Liver (tissue), 3 donors: ENCODE measurements around the gene FOXN3.

ENCODE experiments used
- ATF3 ChIP-seq: IDR thresholded peaks from 2 replicates; pipeline ENCODE4 v1.6.1; 2016; ENCODE audit warnings: antibody characterized with exemption
- CTCF ChIP-seq: fragments of 150-350 bp; IDR thresholded peaks from 2 replicates; pipeline ENCODE4 v1.5.1; 2017; ENCODE audit warnings: improper control_type of control experiment, low read depth, low read length; ENCODE audit not compliant: missing input control
- EGR1 ChIP-seq, 2 donors: IDR thresholded peaks; 2 replicates each; pipeline ENCODE4 v1.6.1; 2016 to 2018; ENCODE audit warnings: antibody characterized with exemption in 2 of 2, low read depth in 2 of 2
- GABPA ChIP-seq, 2 donors: IDR thresholded peaks in 1 of 2; conservative IDR thresholded peaks in 1 of 2; 2 replicates each; pipeline ENCODE4 v1.6.1; 2016; ENCODE audit warnings: antibody characterized with exemption in 2 of 2, mild to moderate bottlenecking in 1 of 2, moderate library complexity in 1 of 2
- JUND ChIP-seq, 2 donors: IDR thresholded peaks; 2 replicates each; pipeline ENCODE4 v1.6.1; 2016; ENCODE audit warnings: antibody characterized with exemption in 2 of 2
- NR2F2 ChIP-seq: IDR thresholded peaks from 2 replicates; pipeline ENCODE4 v1.6.1; 2016; ENCODE audit warnings: antibody characterized with exemption
- RAD21 ChIP-seq, 2 donors: IDR thresholded peaks; 2 replicates each; pipeline ENCODE4 v1.6.1; 2016; ENCODE audit warnings: antibody characterized with exemption in 2 of 2, mild to moderate bottlenecking in 2 of 2
- REST ChIP-seq: IDR thresholded peaks from 2 replicates; pipeline ENCODE4 v1.6.1; 2016; ENCODE audit warnings: antibody characterized with exemption, mild to moderate bottlenecking
- SP1 ChIP-seq: IDR thresholded peaks from 2 replicates; pipeline ENCODE4 v1.6.1; 2018; ENCODE audit warnings: antibody characterized with exemption, mild to moderate bottlenecking
- TAF1 ChIP-seq: conservative IDR thresholded peaks from 2 replicates; pipeline ENCODE4 v1.6.1; 2016; ENCODE audit warnings: antibody characterized with exemption, mild to moderate bottlenecking
- YY1 ChIP-seq: IDR thresholded peaks from 2 replicates; pipeline ENCODE4 v1.6.1; 2016; ENCODE audit warnings: antibody characterized with exemption, mild to moderate bottlenecking
- TF ChIP-seq, protein P1 (sequence below): IDR thresholded peaks from 2 replicates; pipeline ENCODE4 v1.6.1; 2016; ENCODE audit warnings: antibody characterized with exemption
- TF ChIP-seq, protein P2 (sequence below): IDR thresholded peaks from 2 replicates; pipeline ENCODE4 v1.6.1; 2016; ENCODE audit warnings: antibody characterized with exemption
- donor health status: healthy.
- donor health status: healthy.

GRCh38 chr14:89294060-89294459 is 123.0 kb downstream of the FOXN3 start:
- TF ChIP-seq CTCF (no peak), REST (no peak), NR2F2 (no peak), RAD21 (IDR thresholded peaks at IDR 0.05) (no peak), SP1 (no peak), YY1 (no peak), EGR1 (IDR thresholded peaks at IDR 0.05; ENCODE audit: low read depth in 2 of 2) (no peak), TAF1 (no peak), GABPA (IDR thresholded peaks at IDR 0.05 in 1 of 2, conservative IDR thresholded peaks at IDR 0.05 in 1 of 2) (no peak), JUND (IDR thresholded peaks at IDR 0.05) (no peak), ATF3 (no peak)
- TF ChIP-seq, protein P1, sequence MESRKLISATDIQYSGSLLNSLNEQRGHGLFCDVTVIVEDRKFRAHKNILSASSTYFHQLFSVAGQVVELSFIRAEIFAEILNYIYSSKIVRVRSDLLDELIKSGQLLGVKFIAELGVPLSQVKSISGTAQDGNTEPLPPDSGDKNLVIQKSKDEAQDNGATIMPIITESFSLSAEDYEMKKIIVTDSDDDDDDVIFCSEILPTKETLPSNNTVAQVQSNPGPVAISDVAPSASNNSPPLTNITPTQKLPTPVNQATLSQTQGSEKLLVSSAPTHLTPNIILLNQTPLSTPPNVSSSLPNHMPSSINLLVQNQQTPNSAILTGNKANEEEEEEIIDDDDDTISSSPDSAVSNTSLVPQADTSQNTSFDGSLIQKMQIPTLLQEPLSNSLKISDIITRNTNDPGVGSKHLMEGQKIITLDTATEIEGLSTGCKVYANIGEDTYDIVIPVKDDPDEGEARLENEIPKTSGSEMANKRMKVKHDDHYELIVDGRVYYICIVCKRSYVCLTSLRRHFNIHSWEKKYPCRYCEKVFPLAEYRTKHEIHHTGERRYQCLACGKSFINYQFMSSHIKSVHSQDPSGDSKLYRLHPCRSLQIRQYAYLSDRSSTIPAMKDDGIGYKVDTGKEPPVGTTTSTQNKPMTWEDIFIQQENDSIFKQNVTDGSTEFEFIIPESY: no peak
- TF ChIP-seq, protein P2, sequence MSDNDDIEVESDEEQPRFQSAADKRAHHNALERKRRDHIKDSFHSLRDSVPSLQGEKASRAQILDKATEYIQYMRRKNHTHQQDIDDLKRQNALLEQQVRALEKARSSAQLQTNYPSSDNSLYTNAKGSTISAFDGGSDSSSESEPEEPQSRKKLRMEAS: no peak
